HEK293 (cell line): Measurements from ENCODE around the gene SPC24.

ENCODE experiments used
- MYNN ChIP-seq: fragments of 450-650 bp; formaldehyde crosslinking; IDR thresholded peaks from 2 replicates; pipeline ENCODE4 v1.5.1; 2016; ENCODE audit warnings: missing biosample characterization, missing genetic modification characterization, borderline replicate concordance
- SP7 ChIP-seq: fragments of 450-650 bp; formaldehyde crosslinking; IDR thresholded peaks from 2 replicates; pipeline ENCODE4 v1.5.1; 2016; ENCODE audit warnings: missing biosample characterization, missing genetic modification characterization
- ZFP69B ChIP-seq: fragments of 450-650 bp; formaldehyde crosslinking; IDR thresholded peaks from 2 replicates; pipeline ENCODE4 v1.5.1; 2016; ENCODE audit warnings: missing biosample characterization, missing genetic modification characterization
- ZNF138 ChIP-seq: fragments of 450-650 bp; formaldehyde crosslinking; IDR thresholded peaks from 2 replicates; pipeline ENCODE4 v1.5.1; 2016; ENCODE audit warnings: missing biosample characterization, missing genetic modification characterization, borderline replicate concordance
- ZNF274 ChIP-seq, 2 experiments: fragments of 200-500 bp in 1 of 2; fragments of 450-650 bp in 1 of 2; sonication (Bioruptor generic) in 1 of 2; formaldehyde crosslinking in 1 of 2; IDR thresholded peaks; 2 replicates each; pipeline versions ENCODE4 v1.5.1 to v1.6.1; 2014 to 2016; ENCODE audit warnings: borderline replicate concordance in 1 of 2, inconsistent platforms in 1 of 2, low read length in 1 of 2, missing biosample characterization in 1 of 2, missing genetic modification characterization in 1 of 2
- ZNF530 ChIP-seq: fragments of 450-650 bp; formaldehyde crosslinking; IDR thresholded peaks from 2 replicates; pipeline ENCODE4 v1.5.1; 2016; ENCODE audit warnings: low read depth, missing biosample characterization, missing genetic modification characterization
- ZNF610 ChIP-seq: fragments of 450-650 bp; formaldehyde crosslinking; IDR thresholded peaks from 2 replicates; pipeline ENCODE4 v1.5.1; 2016; ENCODE audit warnings: missing biosample characterization, missing genetic modification characterization, borderline replicate concordance
- ZNF792 ChIP-seq: fragments of 450-650 bp; formaldehyde crosslinking; IDR thresholded peaks from 2 replicates; pipeline ENCODE4 v1.5.1; 2016; ENCODE audit warnings: missing biosample characterization, missing genetic modification characterization
- TF ChIP-seq, protein P1 (sequence below): fragments of 450-650 bp; formaldehyde crosslinking; IDR thresholded peaks from 2 replicates; pipeline ENCODE4 v1.5.1; 2016; ENCODE audit warnings: missing biosample characterization, missing genetic modification characterization

DNA sequence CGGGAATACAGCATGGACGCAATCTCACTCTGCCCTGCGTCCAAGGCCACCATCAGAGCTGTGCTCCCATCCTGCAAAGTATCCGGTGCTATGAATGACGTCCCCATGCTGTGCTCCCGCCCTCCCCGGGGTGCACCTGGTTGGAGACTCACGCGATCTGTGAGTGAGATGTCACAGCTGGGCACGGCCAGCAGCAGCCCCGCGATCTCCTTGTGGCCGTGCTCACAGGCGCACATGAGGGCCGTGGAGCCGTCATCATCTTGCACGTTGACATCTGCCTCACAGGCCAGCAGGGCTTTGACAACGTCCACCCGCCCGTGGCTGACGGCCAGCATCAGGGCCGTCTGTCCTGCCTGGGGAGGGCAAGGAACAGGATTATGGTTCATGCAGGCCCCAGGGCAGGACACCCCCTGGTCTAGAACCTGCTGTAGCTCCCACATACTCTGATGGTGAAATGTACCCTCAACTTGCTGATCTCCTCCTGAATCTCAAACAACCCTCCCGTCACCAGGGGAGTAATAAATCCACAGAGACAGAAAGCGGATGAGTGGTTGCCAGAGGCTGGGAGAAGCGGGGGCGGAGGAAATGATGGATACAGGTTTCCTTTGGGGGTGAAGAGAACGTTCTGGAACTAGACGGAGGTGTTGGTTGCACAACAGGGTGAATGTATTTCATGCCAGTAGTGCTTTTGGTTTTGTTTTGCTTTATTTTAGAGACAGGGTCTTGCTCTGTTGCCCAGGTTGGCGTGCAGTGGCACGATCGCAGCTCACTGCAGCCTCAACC lies 14.5 kb upstream of the SPC24 start:
- TF ChIP-seq ZNF792 (tag by site-specific recombination) = no peak
- TF ChIP-seq MYNN (tag by site-specific recombination) = no peak
- TF ChIP-seq, protein P1, sequence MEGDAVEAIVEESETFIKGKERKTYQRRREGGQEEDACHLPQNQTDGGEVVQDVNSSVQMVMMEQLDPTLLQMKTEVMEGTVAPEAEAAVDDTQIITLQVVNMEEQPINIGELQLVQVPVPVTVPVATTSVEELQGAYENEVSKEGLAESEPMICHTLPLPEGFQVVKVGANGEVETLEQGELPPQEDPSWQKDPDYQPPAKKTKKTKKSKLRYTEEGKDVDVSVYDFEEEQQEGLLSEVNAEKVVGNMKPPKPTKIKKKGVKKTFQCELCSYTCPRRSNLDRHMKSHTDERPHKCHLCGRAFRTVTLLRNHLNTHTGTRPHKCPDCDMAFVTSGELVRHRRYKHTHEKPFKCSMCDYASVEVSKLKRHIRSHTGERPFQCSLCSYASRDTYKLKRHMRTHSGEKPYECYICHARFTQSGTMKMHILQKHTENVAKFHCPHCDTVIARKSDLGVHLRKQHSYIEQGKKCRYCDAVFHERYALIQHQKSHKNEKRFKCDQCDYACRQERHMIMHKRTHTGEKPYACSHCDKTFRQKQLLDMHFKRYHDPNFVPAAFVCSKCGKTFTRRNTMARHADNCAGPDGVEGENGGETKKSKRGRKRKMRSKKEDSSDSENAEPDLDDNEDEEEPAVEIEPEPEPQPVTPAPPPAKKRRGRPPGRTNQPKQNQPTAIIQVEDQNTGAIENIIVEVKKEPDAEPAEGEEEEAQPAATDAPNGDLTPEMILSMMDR = no peak
- no peak for TF ChIP-seq ZNF138
- TF ChIP-seq ZNF610 (tag by site-specific recombination) = no peak
- TF ChIP-seq ZNF274 (IDR thresholded peaks at IDR 0.05; ENCODE audit: low read length) = no peak
- no peak for TF ChIP-seq ZNF274 (tag by site-specific recombination; IDR thresholded peaks at IDR 0.05; ENCODE audit: borderline replicate concordance)
- no peak for TF ChIP-seq ZNF530
- TF ChIP-seq SP7 (tag by site-specific recombination) = no peak
- no peak for TF ChIP-seq ZFP69B (tag by site-specific recombination)
